Central memory CD4-positive, alpha-beta T cell (primary cell): ENCODE results near the gene LRRC51.
A peak's percentile ranks its signal among the peaks of the same experiment; 100 is the strongest.

ENCODE experiments used
- DNase-seq: peaks from one replicate; pipeline ENCODE4 v3.0.0; 2022

The LRRC51 gene

DNA sequence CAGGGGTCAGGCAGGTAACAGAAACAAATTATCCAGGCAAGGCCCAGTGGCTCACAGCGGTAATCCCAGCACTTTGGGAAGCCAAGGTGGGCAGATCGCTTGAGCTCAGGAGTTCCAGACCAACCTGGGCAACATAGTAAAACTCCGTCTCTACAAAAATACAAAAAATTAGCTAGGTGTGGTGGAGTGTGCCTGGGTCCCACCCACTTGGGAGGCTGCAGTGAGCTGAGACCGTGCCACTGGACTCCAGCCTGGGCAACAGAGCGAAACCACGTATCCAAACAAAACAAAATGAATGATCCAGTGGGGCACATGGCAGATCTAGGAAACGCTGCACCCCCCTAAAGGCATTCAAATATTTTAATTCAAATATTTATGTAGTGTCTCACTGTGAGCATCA, 10.2 kb upstream of the LRRC51 start:
- no peak for DNase-seq

DNA sequence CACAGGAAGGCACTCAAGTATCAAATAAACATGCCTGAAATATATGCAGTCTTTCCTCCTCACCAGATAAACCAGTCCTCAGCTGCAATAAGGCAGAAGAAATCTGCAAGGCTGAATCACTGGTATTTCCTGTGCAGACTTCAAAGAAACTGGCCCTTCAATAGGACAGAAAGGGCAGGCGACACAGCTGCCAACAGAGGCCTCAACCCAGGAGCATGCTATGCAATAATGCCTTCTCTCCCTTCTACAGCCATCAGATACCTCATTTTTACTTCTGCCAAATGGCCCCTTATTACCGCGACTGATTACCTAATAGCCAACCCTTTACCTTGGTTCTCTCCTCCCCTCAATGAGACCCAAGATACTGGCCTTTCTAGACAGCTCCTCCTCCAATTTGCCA, 8.3 kb upstream of the LRRC51 start:
- DNase-seq, result no peak

DNA sequence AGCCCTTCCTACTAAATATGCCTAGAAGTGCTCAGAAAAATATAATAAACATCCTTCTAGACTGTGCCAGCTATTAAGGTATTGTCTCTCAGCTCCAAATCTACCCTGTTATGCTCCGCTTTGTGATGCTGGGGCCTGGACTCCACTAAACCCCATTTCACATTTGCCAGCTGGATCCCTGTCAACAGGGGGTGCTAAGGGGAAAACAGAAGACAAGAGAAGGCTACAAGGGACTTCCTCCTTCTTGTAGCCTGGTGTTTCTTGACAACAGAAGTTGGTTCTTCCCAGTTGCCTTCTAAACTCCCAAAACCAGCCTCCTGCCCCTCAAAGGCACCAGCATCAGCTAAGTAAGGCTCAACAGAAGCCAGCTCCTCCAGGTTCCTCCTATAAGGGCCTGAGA, 5.5 kb upstream of the LRRC51 start:
- DNase-seq, result no peak

DNA sequence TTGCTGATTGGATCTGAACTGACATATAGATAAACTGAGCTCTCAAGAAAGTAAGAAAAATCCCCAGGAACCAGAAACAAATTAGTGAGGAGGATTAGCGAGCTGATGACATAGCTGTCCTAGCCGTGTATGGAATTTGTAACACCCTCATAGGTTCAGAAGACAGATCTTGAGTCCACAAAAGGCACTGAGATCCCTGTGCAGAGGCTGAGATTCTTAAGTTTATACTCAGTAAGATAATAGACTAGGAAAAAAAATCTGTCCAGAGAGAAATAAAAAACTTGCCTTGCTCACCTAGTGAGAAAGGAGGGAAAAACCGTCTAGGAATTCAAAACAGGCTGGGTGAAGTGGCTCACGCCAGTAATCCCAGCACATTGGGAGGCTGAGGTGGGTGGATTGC, 4.9 kb upstream of the LRRC51 start:
- DNase-seq, result no peak

DNA sequence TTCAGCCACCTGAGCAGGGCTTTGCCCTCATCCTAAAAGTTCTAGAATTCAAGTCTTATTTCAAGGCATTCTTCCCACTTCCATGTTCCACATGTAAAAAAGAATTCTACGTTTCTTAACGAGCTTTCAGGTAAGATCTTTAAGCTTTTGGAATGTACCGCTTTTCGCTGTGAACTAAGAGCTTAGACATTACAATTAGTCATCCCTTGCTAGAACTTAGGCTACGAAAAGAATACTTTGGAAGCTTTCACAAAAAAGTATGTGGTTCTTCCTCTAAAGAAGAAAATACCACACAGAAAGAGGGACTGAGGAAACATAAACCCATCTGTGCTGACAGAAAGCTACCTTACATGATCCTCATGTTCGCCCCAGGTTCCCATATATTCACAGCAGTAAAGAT, 2.2 kb upstream of the LRRC51 start:
- no peak for DNase-seq

DNA sequence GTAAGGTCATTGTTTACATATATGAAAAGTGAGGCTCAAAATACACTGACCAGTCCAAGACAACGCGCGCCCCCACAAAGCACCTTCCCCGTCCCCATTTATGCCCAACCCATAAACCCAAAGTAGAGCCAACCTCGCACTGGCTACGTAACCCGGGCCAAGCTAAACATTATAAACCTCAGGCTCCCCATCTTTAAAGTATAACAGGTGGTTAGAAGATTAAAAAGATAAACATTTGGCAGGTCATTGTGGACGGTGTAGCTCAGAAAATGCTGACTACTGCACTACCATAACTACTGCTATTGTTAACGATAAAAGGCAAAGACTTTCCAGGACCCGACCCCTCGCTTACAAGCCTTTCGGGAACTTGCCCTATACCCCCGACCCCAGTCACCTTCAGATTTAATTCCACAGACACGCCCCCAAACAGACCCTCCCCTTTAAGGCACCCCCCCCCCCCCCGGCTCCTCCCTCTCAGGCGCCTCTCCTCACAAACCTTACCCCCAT, 778 bp upstream of the LRRC51 start:
- peak; percentile 48 for DNase-seq

DNA sequence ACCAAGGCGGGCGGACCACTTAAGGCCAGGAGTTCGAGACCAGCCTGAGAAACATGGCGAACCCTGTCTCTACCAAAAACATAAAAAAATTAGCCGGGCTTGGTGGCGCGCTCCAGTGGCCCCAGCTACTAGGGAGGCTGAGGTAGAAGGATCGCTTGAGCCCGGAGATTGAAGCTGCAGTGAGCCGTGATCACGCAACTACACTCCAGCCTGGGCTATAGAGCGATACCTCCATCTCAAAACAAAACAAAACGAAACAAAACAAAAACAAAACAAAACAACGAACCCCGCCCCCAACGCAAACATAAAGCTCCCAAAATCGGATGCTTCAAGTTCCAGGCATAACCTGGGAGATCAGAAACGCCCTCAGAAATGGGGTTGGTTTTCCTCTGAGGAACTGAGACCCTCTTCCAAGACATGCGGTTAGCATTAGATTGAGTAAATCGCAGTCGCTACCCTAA, 564 bp downstream of the LRRC51 start:
- no peak for DNase-seq

DNA sequence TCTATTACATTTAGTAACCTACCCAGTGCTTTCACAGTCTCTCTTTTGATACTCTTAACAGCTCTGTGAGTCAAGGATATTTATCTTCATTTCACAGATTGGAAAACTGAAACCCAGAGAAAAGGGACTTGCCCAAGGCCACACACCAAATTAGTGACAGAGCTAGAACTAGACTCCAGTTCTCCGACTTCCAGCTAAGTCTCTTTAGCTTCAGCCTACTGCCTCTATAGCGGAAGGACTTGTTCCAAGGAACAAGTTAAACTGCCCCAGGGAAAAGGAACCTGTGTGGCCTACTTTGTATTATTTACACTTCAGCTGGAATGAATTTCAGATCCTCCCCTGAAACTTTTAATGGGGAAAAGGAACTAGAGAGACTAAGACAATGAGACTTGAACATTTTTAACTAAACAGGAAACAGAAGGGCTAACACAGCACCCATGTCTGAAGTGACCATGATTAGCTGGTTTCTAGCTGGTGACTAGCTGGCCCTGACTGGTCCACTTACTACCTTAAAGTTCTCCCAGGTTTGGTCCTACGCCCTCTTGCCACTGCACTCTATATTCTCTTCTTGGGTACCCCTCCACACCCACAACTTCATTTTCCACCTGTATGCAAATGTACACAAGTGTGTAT, 1.3 kb downstream of the LRRC51 start:
- no peak for DNase-seq

DNA sequence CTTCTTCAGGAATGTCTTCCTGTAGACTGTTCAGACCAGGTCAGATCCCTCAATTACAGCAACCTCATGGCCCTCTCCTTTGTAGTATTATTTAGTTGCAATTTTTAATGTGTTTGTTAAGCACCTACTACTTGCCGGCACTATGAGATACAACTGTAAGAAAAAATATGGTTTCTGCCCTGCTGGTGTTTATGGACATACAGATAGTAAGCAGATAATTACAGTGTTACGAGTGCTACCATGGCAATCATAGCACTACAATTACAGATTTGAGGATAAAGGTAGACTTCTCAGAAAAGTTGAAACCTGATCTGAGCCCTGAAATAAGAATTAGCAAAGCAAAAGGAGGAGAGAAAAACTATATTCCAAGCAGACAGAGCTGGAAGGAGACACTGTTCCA, 2.8 kb downstream of the LRRC51 start:
- no peak for DNase-seq

DNA sequence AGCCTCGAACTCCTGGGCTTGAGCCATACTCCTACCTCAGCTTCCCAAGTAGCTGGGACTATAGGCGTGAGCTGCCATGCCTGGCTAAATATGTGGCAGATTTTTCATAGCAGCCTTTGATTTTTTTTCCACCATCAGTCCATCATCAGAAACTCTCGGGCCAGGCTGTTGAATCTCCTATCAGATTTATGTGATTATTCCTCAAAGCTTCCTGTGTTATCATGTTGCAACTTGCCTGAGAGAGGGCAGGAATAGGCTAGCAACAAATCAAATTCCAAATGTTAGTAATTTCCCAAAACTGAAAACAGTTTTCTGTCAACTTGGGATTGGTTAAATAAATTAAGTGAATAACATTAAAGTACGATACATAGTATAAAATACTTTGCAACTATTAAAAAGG, 3.4 kb downstream of the LRRC51 start:
- DNase-seq, result no peak

DNA sequence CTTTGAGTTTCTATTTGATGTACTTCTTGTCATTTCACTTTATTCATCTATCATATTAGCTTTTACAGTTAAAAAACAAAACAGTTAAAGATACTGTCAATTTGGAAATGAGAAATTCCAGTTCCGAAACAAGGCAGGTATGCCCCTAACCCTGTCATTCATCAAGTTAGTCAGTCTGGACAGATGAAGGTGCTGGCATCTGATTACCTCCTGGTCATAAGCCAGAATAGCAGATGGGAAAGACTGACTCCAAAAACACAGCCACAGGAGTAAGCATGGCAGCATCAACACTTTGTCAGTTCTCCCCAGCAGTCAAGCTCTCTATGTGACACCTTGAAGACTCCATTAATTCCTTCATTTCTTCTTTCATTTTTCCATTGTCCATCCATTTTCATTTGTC, 4.3 kb downstream of the LRRC51 start:
- no peak for DNase-seq

DNA sequence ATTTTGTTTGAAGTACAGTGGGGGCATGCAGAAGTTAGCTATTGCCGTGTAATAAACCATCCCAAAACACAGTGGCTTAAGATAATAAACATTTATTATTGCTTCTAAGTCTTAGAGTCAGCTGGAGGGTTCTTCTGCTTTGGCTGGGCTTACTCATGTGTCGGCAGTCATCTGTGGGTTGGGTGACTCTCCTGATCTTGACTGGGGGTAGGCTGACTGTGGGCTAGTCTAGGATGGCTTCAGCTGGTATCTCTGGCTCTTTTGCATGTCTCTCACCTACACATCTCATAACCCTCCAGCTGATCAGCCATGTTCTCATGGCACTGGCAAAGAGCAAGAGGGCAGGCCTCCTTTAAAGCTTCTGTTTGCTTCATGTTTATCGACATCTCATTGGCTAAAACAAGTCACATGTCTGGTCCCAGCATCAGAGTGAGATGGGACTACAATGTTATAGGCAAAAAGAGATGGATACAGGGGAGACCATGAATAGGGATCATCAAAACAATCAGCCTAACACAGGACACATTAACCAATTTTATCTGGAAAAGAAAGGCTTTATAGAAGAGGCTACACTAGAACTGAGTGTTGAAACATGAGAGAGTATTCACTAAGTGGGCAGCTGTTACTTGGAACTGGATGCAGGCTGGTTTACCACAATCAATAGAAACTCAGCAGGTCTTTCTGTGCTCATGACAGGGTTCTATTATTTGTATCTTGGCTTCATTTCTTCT, 5.1 kb downstream of the LRRC51 start:
- no peak for DNase-seq

DNA sequence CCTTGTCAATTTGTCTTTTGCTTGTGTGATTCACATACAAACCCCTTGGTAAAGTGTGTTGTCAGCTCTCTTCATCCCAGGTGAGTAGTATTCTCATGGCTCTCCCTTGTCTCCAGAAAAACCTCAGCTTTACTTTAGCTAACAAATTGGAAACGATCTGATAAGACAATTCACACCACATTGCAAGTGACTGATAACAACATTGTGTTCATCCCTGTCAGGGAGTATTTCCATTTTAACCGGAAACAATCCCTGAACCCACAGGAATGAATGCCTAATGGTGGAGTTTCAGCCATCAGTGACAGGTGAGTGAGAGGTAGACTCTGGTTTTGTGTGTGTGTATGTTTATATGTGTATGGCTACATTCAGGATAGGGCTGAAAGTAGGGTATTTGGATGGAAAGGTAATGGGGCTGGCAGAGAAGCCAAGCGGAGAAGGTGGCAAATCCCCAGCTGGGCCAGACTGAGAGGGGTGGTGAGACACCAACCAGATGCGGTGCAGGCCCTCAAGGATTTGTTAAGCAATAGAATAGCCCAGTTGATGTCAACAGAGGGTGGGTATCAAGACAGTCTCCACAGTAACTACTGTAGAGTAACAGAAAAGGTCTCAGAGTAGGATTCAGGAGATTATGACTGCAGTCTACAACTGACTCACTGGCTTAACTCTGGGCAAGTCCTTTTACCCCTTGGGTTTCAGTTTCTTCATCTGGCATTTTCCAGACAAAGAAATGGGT, 7.6 kb downstream of the LRRC51 start:
- DNase-seq, result no peak

DNA sequence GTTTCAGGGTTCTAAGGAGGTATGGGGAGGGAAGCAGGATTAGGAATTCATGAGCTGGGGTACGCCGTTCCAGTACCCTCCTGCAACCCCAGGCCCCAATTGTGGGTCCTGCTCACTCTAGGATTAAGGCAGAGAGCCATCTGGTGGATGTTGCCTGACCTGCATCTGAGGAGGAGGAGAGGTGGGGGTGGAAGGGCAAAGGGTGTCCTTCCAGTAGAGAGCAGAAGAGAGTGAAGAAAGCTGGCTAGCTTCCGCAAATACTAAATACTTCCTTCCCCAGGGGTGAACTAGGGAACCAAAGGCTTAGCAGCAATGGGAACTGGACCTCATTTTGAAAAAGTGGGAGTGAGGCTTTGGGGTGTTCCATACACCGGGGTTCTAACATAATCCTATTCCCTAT, 10.6 kb downstream of the LRRC51 start:
- DNase-seq, result peak; percentile 53

DNA sequence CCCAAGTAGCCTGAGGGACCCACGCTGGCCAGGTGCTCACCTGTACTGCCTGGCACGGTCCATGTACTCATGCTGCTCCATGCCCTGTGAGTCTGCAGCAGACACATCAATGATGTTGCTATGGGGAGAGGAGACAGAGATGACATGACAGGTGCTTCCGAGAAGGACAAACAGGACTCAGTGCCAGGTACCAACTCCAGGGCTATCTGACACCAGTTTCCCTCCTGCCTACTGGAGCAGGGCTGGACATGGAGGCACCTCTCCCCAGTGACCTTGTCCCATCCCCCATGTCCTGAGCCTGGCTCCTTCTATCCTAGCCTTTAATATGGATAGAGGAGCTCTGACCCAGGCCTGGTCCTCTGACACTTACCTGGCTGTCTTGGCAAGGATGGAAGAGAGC, 18.1 kb downstream of the LRRC51 start:
- no peak for DNase-seq

DNA sequence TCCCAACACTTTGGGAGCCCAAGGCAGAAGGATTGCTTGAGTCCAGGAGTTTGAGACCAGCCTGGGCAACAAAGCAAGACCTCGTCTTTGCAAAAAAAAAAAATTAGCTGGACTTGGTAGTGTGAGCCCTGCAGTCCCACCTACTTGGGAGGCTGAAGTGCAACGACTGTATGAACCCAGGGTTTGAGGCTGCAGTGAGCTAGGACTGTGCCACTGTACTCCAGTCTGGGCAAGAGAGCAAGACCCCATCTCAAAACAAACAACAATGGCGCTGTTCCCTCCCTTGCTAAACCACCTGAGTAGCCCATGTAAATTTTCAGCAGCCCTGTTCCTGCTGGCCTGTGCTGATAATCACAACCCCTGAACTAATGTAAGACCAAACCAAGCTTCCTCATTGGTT, 19.4 kb downstream of the LRRC51 start:
- no peak for DNase-seq

DNA sequence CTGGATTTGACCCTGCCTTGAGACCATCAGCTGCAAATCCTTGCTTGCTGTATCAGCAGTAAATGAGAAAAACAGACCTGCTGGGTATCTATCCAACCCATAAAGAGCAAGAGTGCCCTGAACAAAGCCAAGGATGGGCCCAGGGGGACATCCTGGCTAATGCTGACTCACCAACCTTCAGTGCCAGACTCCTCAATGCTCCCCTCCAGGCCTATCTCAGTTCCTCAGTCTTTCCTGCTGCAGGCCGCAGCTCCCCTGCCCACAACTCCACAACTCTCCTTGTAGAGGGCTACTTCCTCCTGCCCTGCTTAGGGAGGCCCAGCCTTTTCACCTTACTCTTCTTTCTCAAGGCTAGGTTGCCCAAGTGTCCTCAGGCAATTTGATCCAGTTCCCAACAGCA, 19.8 kb downstream of the LRRC51 start:
- DNase-seq, result no peak

DNA sequence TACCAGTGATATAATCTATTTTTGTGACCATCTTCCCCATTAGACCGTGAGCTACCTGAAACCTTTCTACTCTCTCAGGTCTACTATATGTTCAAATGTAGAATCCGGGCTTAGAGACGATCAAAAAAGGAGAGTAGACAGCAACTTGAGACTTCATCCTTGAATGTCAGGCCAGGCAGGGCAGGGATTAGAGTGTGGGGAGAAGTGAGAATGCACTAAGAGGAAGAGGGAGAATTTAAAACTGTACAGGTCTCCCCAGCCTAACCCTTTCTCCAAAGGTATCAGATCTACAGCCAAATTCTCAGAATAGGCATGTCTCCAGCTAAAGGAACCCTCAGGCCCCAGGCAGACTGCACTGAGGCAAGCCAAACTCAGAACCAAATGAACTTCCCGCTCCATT, 21.5 kb downstream of the LRRC51 start:
- no peak for DNase-seq

DNA sequence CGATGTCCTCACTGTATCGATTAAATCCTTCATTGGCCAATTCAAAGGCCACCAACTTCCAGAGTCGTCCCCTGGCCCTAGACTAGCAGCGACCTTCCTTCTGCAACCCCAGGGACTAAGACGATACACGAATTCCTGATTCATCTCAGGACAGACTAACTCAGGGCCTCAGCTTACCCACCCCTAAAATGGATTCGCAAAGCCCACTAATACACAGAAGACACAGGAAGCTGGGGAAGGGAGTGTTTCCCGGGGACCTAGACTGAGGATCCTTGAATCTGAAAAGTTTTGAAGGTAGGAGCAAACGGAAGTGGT, 21.9 kb downstream of the LRRC51 start:
- DNase-seq, result no peak

DNA sequence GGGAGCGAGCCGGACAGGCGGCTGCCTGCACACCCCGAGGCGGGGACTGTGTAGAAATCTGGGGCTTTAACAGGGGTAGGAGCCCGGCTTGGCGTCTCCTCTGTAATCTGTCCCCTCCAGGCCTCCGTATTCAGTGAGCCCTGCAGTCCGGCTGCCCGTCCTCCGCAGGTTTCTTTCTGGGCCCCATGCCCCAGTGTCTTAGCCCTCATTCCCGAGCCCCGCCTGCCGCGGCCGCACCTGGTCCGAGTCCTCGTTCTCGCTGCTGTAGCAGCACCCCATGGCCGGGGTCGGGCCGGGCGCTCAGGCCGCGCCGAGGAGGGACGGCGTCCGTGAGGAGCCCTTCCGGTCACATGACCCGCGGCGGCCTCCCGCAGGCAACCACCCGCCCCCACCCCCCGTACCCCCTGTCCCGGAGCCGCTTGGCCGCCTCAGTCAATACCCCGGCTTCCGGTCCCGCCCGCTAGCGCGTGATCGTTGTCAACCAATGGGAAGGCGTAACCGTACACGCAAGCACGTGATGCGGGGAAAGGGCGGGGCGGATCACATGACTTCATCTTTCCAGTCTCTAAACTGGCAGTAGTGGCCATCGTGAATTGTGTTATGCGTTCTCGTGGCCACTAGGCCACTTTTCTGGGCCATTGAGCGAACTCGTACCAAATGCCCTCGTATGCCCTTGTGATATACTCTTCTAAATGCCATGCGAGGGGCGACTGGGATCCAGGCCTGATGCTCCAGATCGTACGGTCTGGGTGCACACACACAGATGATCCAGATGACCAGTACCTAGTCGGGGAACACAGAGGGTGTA, 22.5 kb downstream of the LRRC51 start, which contains the start of gene LAMTOR1:
Gene LAMTOR1 (minus strand): TSS at position 352 of the 808 bp plus-strand sequence. CDS start 73 bp downstream, at position 279.
- peak; percentile 96 for DNase-seq

DNA sequence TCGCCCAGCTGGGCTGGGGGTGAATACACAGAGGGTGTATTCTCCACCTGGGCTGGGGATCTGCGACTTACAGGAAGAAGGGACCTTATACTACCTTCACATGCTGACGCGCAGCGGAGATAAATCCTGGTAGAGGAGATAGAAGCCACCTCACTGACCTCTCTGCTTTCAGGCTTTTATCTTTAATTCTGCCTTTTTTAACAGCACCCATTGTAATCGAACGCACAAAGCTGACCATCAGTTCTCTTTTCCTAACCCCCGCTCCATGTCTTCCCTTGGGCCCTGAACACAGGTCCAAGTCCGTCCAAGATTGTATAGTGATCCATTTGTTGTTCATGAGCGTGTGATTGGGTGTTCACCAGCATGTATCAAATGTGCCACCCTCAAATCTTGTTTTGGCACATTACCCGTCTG, 23.1 kb downstream of the LRRC51 start:
- no peak for DNase-seq

DNA sequence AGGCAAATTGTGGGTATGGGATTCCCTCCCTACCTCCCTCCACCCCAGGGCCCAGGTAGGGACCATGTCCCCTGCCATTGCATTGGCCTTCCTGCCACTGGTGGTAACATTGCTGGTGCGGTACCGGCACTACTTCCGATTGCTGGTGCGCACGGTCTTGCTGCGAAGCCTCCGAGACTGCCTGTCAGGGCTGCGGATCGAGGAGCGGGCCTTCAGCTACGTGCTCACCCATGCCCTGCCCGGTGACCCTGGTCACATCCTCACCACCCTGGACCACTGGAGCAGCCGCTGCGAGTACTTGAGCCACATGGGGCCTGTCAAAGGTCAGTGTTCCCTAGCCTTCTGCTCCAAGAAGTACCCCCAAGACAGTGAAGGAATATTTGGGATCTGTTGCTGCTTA, 25.2 kb downstream of the LRRC51 start, which contains the start of gene TOMT:
Gene TOMT (plus strand): TSS at position 37 of the 400 bp plus-strand sequence. CDS start 28 bp downstream, at position 65.
- DNase-seq, result no peak
